GM21526 (cell line): Measurements from ENCODE around the gene RASGRP4.
A peak's percentile ranks its signal among the peaks of the same experiment; 100 is the strongest.
"Not testable (repeated sequence)": the region's sequence is repeated elsewhere in the genome, so short reads cannot be mapped to it uniquely, and the experiment has no call there.

Experiments used
- ATAC-seq: cut with Tn5 transposase; IDR thresholded peaks from one replicate; pipeline ENCODE4 v1.9.1; 2021; ENCODE audit warnings: moderate library complexity; ENCODE audit not compliant: unreplicated experiment, low FRiP score

The RASGRP4 gene

GRCh38 chr19:38417544-38418506 lies 8.2 kb downstream of the RASGRP4 start:
- ATAC-seq, result no peak

- no peak for ATAC-seq
Measured at GRCh38 chr19:38417146-38417543, 8.9 kb downstream of the RASGRP4 start.

- ATAC-seq, result no peak
Measured at GRCh38 chr19:38413416-38413815, 12.6 kb downstream of the RASGRP4 start.

- no peak for ATAC-seq
Measured at GRCh38 chr19:38412961-38413360, 13.1 kb downstream of the RASGRP4 start.

- no peak for ATAC-seq
Measured at GRCh38 chr19:38412491-38412890, 13.5 kb downstream of the RASGRP4 start.

- ATAC-seq, result not testable (repeated sequence)
Measured at GRCh38 chr19:38411898-38412297, 14.1 kb downstream of the RASGRP4 start.

- ATAC-seq, result no peak
Measured at GRCh38 chr19:38411041-38411712, 14.8 kb downstream of the RASGRP4 start.

GRCh38 chr19:38410407-38410806 lies 15.6 kb downstream of the RASGRP4 start:
- not testable (repeated sequence) for ATAC-seq

- ATAC-seq, result no peak
Measured at GRCh38 chr19:38409631-38410133, 16.3 kb downstream of the RASGRP4 start.

- no peak for ATAC-seq
Measured at GRCh38 chr19:38405276-38405675, 20.7 kb downstream of the RASGRP4 start.

- ATAC-seq, result no peak
Measured at GRCh38 chr19:38404858-38405257, 21.2 kb downstream of the RASGRP4 start.

GRCh38 chr19:38402967-38403674 lies 22.9 kb downstream of the RASGRP4 start, which contains the start of gene FAM98C:
FAM98C (plus strand) TSS chr19:38403093; CDS start chr19:38403154, 61 bp downstream.
- peak; percentile 74 for ATAC-seq

GRCh38 chr19:38402623-38402966 lies 23.4 kb downstream of the RASGRP4 start:
- peak; percentile 1 for ATAC-seq

- no peak for ATAC-seq
Measured at GRCh38 chr19:38401148-38401547, 24.9 kb downstream of the RASGRP4 start.

- ATAC-seq, result no peak
Measured at GRCh38 chr19:38400361-38400760, 25.7 kb downstream of the RASGRP4 start.

- ATAC-seq, result no peak
Measured at GRCh38 chr19:38399537-38399936, 26.5 kb downstream of the RASGRP4 start.

GRCh38 chr19:38399081-38399480 lies 26.9 kb downstream of the RASGRP4 start:
- ATAC-seq, result no peak

GRCh38 chr19:38395381-38396114 lies 30.5 kb downstream of the RASGRP4 start:
- no peak for ATAC-seq

GRCh38 chr19:38394488-38394887 lies 31.5 kb downstream of the RASGRP4 start:
- no peak for ATAC-seq

GRCh38 chr19:38392707-38393308 lies 33.2 kb downstream of the RASGRP4 start:
- ATAC-seq, result no peak
